IMR-90 (cell line): Measurements from ENCODE around the gene KRTAP5-4. TPM values are rescaled to one million over a fixed set of nuclear protein-coding genes. Genes with fewer than 3 reads are reported as not detected.
A peak's percentile ranks its signal among the peaks of the same experiment; 100 is the strongest.

ENCODE experiments used
- ATAC-seq: fragments of 200-7000 bp; cut with Tn5 transposase; 2 replicates; pipeline ENCODE4 v1.9.1; 2020; ENCODE audit warnings: low read depth, mild to moderate bottlenecking, moderate library complexity
- BruUV-seq: library from RNA; stranded (reverse); fragments of 400-500 nt; replicated peaks from 2 replicates; lab custom pipeline; 2021; lab: Mats Ljungman, UMichigan
- CTCF ChIA-PET: fragments of 300-600 bp; formaldehyde crosslinking; extraction: SDS; loops from one replicate; lab custom pipeline; 2021; ENCODE audit warnings: antibody characterized with exemption; lab: Yijun Ruan, JAX
- POLR2A ChIA-PET: fragments of 300-600 bp; sonication (Branson Sonifier 250); formaldehyde crosslinking; loops from one replicate; lab custom pipeline; 2022; ENCODE audit warnings: antibody characterized with exemption; ENCODE audit not compliant: unreplicated experiment; lab: Charles Lee
- DNase-seq: peaks from one replicate; pipeline ENCODE4 v3.0.0; 2013
- H2AFZ ChIP-seq: replicated peaks from 2 replicates; pipeline ENCODE3; 2013; ENCODE audit warnings: low read length, mild to moderate bottlenecking; ENCODE audit not compliant: poor library complexity
- H2AK5ac ChIP-seq: 2 replicates; pipeline ENCODE4 v1.6.1; 2013; ENCODE audit warnings: low read depth, low read length, inconsistent platforms
- H2AK9ac ChIP-seq: replicated peaks from 2 replicates; pipeline ENCODE3; 2013; ENCODE audit warnings: mild to moderate bottlenecking, low read depth, low read length, moderate library complexity; ENCODE audit not compliant: poor library complexity
- H2BK120ac ChIP-seq: 2 replicates; pipeline ENCODE4 v1.6.1; 2013; ENCODE audit warnings: low read depth, low read length, inconsistent platforms
- H2BK15ac ChIP-seq: 3 replicates; pipeline ENCODE4 v1.6.1; 2013; ENCODE audit warnings: low read depth, low read length, inconsistent platforms
- H2BK20ac ChIP-seq: 2 replicates; pipeline ENCODE4 v1.6.1; 2013; ENCODE audit warnings: low read depth, mild to moderate bottlenecking, inconsistent platforms, low read length, moderate library complexity
- H2BK5ac ChIP-seq: 2 replicates; pipeline ENCODE4 v1.6.1; 2013; ENCODE audit warnings: mild to moderate bottlenecking, low read depth, low read length, inconsistent platforms; ENCODE audit not compliant: poor library complexity, severe bottlenecking
- H3K14ac ChIP-seq: replicated peaks from 2 replicates; pipeline ENCODE4 v1.6.1; 2013; ENCODE audit warnings: low read depth, low read length, inconsistent platforms
- H3K18ac ChIP-seq: 2 replicates; pipeline ENCODE4 v1.6.1; 2013; ENCODE audit warnings: low read depth, low read length, control low read depth
- H3K23ac ChIP-seq: 2 replicates; pipeline ENCODE4 v1.6.1; 2013; ENCODE audit warnings: low read depth, low read length, inconsistent platforms
- H3K27ac ChIP-seq: 2 replicates; pipeline ENCODE4 v1.5.1; 2013; ENCODE audit warnings: mild to moderate bottlenecking, control low read depth, low read length; ENCODE audit not compliant: insufficient read depth
- H3K27me3 ChIP-seq: 2 replicates; pipeline ENCODE4 v1.6.1; 2013; ENCODE audit warnings: low read length; ENCODE audit not compliant: control insufficient read depth, insufficient read depth
- H3K36me3 ChIP-seq: 2 replicates; pipeline ENCODE4 v1.6.1; 2013; ENCODE audit warnings: low read length, mixed read lengths; ENCODE audit not compliant: control insufficient read depth, insufficient read depth
- H3K4ac ChIP-seq: 2 replicates; pipeline ENCODE4 v1.6.1; 2013; ENCODE audit warnings: low read depth, low read length, inconsistent platforms
- H3K4me1 ChIP-seq: 2 replicates; pipeline ENCODE4 v1.6.1; 2013; ENCODE audit warnings: low read length, mixed read lengths; ENCODE audit not compliant: control insufficient read depth, insufficient read depth
- H3K4me2 ChIP-seq: 2 replicates; pipeline ENCODE4 v1.6.1; 2013; ENCODE audit warnings: low read depth, mild to moderate bottlenecking, control low read depth, low read length, moderate library complexity
- H3K4me3 ChIP-seq: 2 replicates; pipeline ENCODE4 v1.5.1; 2013; ENCODE audit warnings: low read depth, mild to moderate bottlenecking, control low read depth, low read length, moderate library complexity; ENCODE audit not compliant: insufficient read depth
- H3K56ac ChIP-seq: 2 replicates; pipeline ENCODE4 v1.6.1; 2013; ENCODE audit warnings: low read length, inconsistent platforms; ENCODE audit not compliant: insufficient read depth; ENCODE audit errors: extremely low read depth
- H3K79me1 ChIP-seq, 2 experiments: 2 replicates each; pipeline ENCODE4 v1.6.1; 2013; ENCODE audit warnings: low read length in 2 of 2, inconsistent platforms in 1 of 2, low read depth in 1 of 2
- H3K9ac ChIP-seq: 2 replicates; pipeline ENCODE4 v1.6.1; 2013; ENCODE audit warnings: low read depth, low read length, control low read depth
- H3K9me1 ChIP-seq: 2 replicates; pipeline ENCODE4 v1.6.1; 2013; ENCODE audit warnings: low read length, inconsistent platforms; ENCODE audit not compliant: insufficient read depth
- H3K9me3 ChIP-seq: 2 replicates; pipeline ENCODE4 v1.6.1; 2013; ENCODE audit warnings: low read length; ENCODE audit not compliant: control insufficient read depth, insufficient read depth
- H4K20me1 ChIP-seq: 2 replicates; pipeline ENCODE4 v1.6.1; 2013; ENCODE audit warnings: low read length, inconsistent platforms; ENCODE audit not compliant: insufficient read depth
- H4K5ac ChIP-seq: 2 replicates; pipeline ENCODE4 v1.6.1; 2013; ENCODE audit warnings: mild to moderate bottlenecking, low read depth, low read length, control low read depth
- H4K8ac ChIP-seq, 2 experiments: 2 replicates each; pipeline ENCODE4 v1.6.1; 2013; ENCODE audit warnings: low read depth in 2 of 2, low read length in 2 of 2, control low read depth in 1 of 2, inconsistent platforms in 1 of 2
- H4K91ac ChIP-seq: 2 replicates; pipeline ENCODE4 v1.6.1; 2013; ENCODE audit warnings: low read depth, low read length, inconsistent platforms; ENCODE audit not compliant: insufficient read depth
- BHLHE40 ChIP-seq: fragments of 150-350 bp; IDR thresholded peaks from 2 replicates; pipeline ENCODE4 v1.6.1; 2016; ENCODE audit warnings: mild to moderate bottlenecking, low read depth, low read length
- CEBPB ChIP-seq: IDR thresholded peaks from 2 replicates; pipeline ENCODE4 v1.6.1; 2012; ENCODE audit warnings: low read depth, low read length, improper control_type of control experiment
- CHD1 ChIP-seq: IDR thresholded peaks from 2 replicates; pipeline ENCODE4 v1.6.1; 2012; ENCODE audit warnings: low read depth, low read length, improper control_type of control experiment
- FOS ChIP-seq: fragments of 150-350 bp; IDR thresholded peaks from 2 replicates; pipeline ENCODE4 v1.6.1; 2016; ENCODE audit warnings: low read depth, low read length
- MAFK ChIP-seq: IDR thresholded peaks from 2 replicates; pipeline ENCODE4 v1.6.1; 2012; ENCODE audit warnings: low read depth, low read length, improper control_type of control experiment
- MAZ ChIP-seq: IDR thresholded peaks from 2 replicates; pipeline ENCODE4 v1.6.1; 2012; ENCODE audit warnings: low read depth, mild to moderate bottlenecking, low read length, improper control_type of control experiment, moderate library complexity, borderline replicate concordance
- MXI1 ChIP-seq: IDR thresholded peaks from 2 replicates; pipeline ENCODE4 v1.6.1; 2012; ENCODE audit warnings: low read depth, mild to moderate bottlenecking, low read length, moderate library complexity, borderline replicate concordance
- NFE2L2 ChIP-seq: fragments of 150-350 bp; IDR thresholded peaks from 2 replicates; pipeline ENCODE4 v1.6.1; 2016; ENCODE audit warnings: low read depth, mild to moderate bottlenecking, low read length
- POLR2A ChIP-seq: IDR thresholded peaks from 2 replicates; pipeline ENCODE4 v1.6.1; 2012; ENCODE audit warnings: mild to moderate bottlenecking, low read depth, low read length
- RAD21 ChIP-seq: IDR thresholded peaks from 2 replicates; pipeline ENCODE4 v1.6.1; 2012; ENCODE audit warnings: low read length, improper control_type of control experiment
- RCOR1 ChIP-seq: IDR thresholded peaks from 2 replicates; pipeline ENCODE4 v1.6.1; 2012; ENCODE audit warnings: mild to moderate bottlenecking, low read length, improper control_type of control experiment; ENCODE audit not compliant: insufficient replicate concordance
- RFX5 ChIP-seq: IDR thresholded peaks from 2 replicates; pipeline ENCODE4 v1.8.0; 2012; ENCODE audit warnings: low read depth, mild to moderate bottlenecking, low read length, moderate library complexity
- SMC3 ChIP-seq: fragments of 150-350 bp; IDR thresholded peaks from 2 replicates; pipeline ENCODE4 v1.6.1; 2016; ENCODE audit warnings: low read depth, mild to moderate bottlenecking, antibody characterized with exemption, low read length, moderate library complexity
- WGBS, 2 experiments: methylation state at CpG; one replicate each; pipeline versions ENCODE4 v1.1.5 to v1.1.7; 2013; ENCODE audit warnings: missing lambda C conversion rate in 2 of 2; ENCODE audit not compliant: insufficient read length in 1 of 2; ENCODE audit errors: extremely low coverage in 2 of 2; 5-methylcytosine and 5-hydroxymethylcytosine counted together
- dilution Hi-C: fragments of 300-500 bp; cut with HindIII; formaldehyde crosslinking; loops from one replicate; pipeline ENCODE4 v1.14.3; 2018; ENCODE audit warnings: low sequenced_read_pairs; ENCODE audit not compliant: unreplicated experiment
- in situ Hi-C: fragments of 300-500 bp; cut with MboI; formaldehyde crosslinking; loops from 3 replicates; pipeline ENCODE4 v1.14.3; 2019; ENCODE audit warnings: low sequenced_read_pairs, inconsistent platforms, mixed read lengths
- intact Hi-C: fragments of 100-400 bp; cut with micrococcal nuclease; formaldehyde crosslinking; loops from 2 replicates; pipeline ENCODE4 v1.10.0; 2022
- polyA plus RNA-seq, 3 experiments: library from polyadenylated mRNA; depleted of rRNA; stranded (reverse); fragments of >200 nt; gene quantifications; 2 replicates each; pipeline ENCODE4 v1.2.3, GENCODE V29; 2012; ENCODE audit warnings: low replicate concordance in 1 of 3
- total RNA-seq: library from RNA; depleted of rRNA; stranded (reverse); fragments of >200 nt; gene quantifications from 2 replicates; pipeline ENCODE4 v1.2.3, GENCODE V29; 2012
- TF ChIP-seq, protein P1 (sequence below): conservative IDR thresholded peaks from 2 replicates; pipeline ENCODE4 v1.5.1; 2012; ENCODE audit warnings: mild to moderate bottlenecking, low read depth, low read length, improper control_type of control experiment
- TF ChIP-seq, protein P2 (sequence below): fragments of 150-350 bp; IDR thresholded peaks from 2 replicates; pipeline ENCODE4 v1.6.1; 2017; ENCODE audit warnings: mild to moderate bottlenecking, antibody characterized with exemption, low read length, low read depth
- TF ChIP-seq, protein P3 (sequence below): fragments of 150-350 bp; IDR thresholded peaks from 2 replicates; pipeline ENCODE4 v1.6.1; 2016; ENCODE audit warnings: low read depth, mild to moderate bottlenecking, low read length, moderate library complexity, borderline replicate concordance

KRTAP5-4 gene
- total and polyA plus RNA-seq, 2 of the 4 experiments (the other 2 are of a cell fraction), result not detected

DNA sequence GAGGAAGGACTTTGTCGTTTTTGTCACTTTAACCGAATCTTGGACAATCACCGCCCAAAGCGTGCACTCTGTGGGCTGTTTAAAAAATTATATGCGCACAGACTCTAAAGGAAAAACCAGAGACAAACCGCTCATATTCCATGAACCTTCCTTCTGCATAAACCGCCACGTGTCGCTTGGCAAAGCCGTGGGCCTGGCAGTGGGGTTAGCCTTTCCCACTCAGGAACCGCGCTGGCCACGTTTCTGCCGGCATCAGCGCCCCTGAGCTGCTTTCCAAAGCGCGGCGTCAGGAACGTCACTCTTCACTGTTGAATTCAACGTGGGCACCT, 30.5 kb upstream of the KRTAP5-4 start:
- peaks cover 49% of the 10 kb centered on the region for H3K27me3 ChIP-seq
- H3K4me3 ChIP-seq, result no peak overlapping the region
- no peaks in the 10 kb centered on the region for H3K9me1 ChIP-seq
- no peak overlapping the region for H4K8ac ChIP-seq
- H4K91ac ChIP-seq, result no peak overlapping the region
- no peak overlapping the region for H2BK20ac ChIP-seq
- POLR2A ChIA-PET, result no interaction called here
- no peak overlapping the region for H2AK5ac ChIP-seq
- no peak overlapping the region for H2AK9ac ChIP-seq
- H3K23ac ChIP-seq, result no peak overlapping the region
- no peak overlapping the region for H3K14ac ChIP-seq
- H2BK5ac ChIP-seq, result no peak overlapping the region
- no peaks in the 10 kb centered on the region; the same call in 1 of the 2 replicates for H3K4me1 ChIP-seq
- H3K4me2 ChIP-seq, result no peak overlapping the region
- no peak overlapping the region for H3K18ac ChIP-seq
- no peak for DNase-seq
- CTCF ChIA-PET, result interaction anchor here (0.6 to 3.0 kb wide), 16 partner anchors 9 to 504 kb away, joined by 3 to 16 read pairs (median 5); no protein-coding TSS in a partner anchor
- no peak overlapping the region for H3K4ac ChIP-seq
- H3K79me1 ChIP-seq, result no peaks in the 10 kb centered on the region
- H2BK120ac ChIP-seq, result no peak overlapping the region
- ATAC-seq, result no peak
- intact Hi-C loops (loop anchor here (2.0 to 5.0 kb wide), 3 partner anchors 40 to 504 kb away; no protein-coding TSS in a partner anchor), dilution Hi-C loops (no loop called here), in situ Hi-C loops (no loop called here)
- no peaks in the 10 kb centered on the region for H3K9me3 ChIP-seq
- peak overlapping the region; percentile 73 for H2AFZ ChIP-seq
- no peak overlapping the region for H2BK15ac ChIP-seq
- no peaks in the 10 kb centered on the region for H3K36me3 ChIP-seq
- TF ChIP-seq, protein P1, sequence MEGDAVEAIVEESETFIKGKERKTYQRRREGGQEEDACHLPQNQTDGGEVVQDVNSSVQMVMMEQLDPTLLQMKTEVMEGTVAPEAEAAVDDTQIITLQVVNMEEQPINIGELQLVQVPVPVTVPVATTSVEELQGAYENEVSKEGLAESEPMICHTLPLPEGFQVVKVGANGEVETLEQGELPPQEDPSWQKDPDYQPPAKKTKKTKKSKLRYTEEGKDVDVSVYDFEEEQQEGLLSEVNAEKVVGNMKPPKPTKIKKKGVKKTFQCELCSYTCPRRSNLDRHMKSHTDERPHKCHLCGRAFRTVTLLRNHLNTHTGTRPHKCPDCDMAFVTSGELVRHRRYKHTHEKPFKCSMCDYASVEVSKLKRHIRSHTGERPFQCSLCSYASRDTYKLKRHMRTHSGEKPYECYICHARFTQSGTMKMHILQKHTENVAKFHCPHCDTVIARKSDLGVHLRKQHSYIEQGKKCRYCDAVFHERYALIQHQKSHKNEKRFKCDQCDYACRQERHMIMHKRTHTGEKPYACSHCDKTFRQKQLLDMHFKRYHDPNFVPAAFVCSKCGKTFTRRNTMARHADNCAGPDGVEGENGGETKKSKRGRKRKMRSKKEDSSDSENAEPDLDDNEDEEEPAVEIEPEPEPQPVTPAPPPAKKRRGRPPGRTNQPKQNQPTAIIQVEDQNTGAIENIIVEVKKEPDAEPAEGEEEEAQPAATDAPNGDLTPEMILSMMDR, result no peak
- TF ChIP-seq FOS (no peak), CHD1 (no peak), MAFK (no peak), RAD21 (no peak), NFE2L2 (no peak), CEBPB (no peak), MXI1 (no peak), POLR2A (no peak), BHLHE40 (no peak), RCOR1 (no peak), SMC3 (no peak), RFX5 (no peak), MAZ (no peak)
- TF ChIP-seq, protein P2, sequence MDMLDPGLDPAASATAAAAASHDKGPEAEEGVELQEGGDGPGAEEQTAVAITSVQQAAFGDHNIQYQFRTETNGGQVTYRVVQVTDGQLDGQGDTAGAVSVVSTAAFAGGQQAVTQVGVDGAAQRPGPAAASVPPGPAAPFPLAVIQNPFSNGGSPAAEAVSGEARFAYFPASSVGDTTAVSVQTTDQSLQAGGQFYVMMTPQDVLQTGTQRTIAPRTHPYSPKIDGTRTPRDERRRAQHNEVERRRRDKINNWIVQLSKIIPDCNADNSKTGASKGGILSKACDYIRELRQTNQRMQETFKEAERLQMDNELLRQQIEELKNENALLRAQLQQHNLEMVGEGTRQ, result no peak
- TF ChIP-seq, protein P3, sequence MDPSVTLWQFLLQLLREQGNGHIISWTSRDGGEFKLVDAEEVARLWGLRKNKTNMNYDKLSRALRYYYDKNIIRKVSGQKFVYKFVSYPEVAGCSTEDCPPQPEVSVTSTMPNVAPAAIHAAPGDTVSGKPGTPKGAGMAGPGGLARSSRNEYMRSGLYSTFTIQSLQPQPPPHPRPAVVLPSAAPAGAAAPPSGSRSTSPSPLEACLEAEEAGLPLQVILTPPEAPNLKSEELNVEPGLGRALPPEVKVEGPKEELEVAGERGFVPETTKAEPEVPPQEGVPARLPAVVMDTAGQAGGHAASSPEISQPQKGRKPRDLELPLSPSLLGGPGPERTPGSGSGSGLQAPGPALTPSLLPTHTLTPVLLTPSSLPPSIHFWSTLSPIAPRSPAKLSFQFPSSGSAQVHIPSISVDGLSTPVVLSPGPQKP, result no peak
- no peak overlapping the region for H3K56ac ChIP-seq
- H4K5ac ChIP-seq, result no peak overlapping the region
- 67% methylated on average over 5 of the region's 20 CpGs; no CpG with 5 or more reads in 1 of the 2 experiments for WGBS, 2 experiments
- no peaks in the 10 kb centered on the region for H4K20me1 ChIP-seq
- H3K9ac ChIP-seq, result no peak overlapping the region
- H3K27ac ChIP-seq, result no peak overlapping the region
- BruUV-seq, result no TSS peak
